Activated CD8-positive, alpha-beta memory T cell treated with anti-CD3 and anti-CD28 coated beads for 48 hours (primary cell): ENCODE results near the gene ZBTB1.

Source experiments
- DNase-seq, 3 experiments: peaks; one replicate each; pipeline ENCODE4 v3.0.0-alpha.2; 2020; ENCODE audit warnings: low read depth in 2 of 3, low spot score in 2 of 3

Gene ZBTB1

GRCh38 chr14:64504310-64504896 lies at the start of gene ZBTB1:
Gene ZBTB1, plus strand, starts transcription at chr14:64504770. Its CDS starts 16,735 bp downstream, at chr14:64521505.
- peak; percentile 69 to 81 (median 77) for DNase-seq

- no peak for DNase-seq
These were observed 45.0 kb upstream of the ZBTB1 start for GRCh38 chr14:64459405-64460136.

GRCh38 chr14:64461221-64461620 lies 43.3 kb upstream of the ZBTB1 start:
- no peak for DNase-seq

GRCh38 chr14:64463195-64463594 lies 41.4 kb upstream of the ZBTB1 start:
- no peak for DNase-seq

GRCh38 chr14:64463873-64464272 lies 40.7 kb upstream of the ZBTB1 start:
- DNase-seq = no peak

- DNase-seq = no peak
These were observed 39.9 kb upstream of the ZBTB1 start for GRCh38 chr14:64464651-64465050.

- DNase-seq = peak; percentile 17 to 36 (median 25)
These were observed 39.3 kb upstream of the ZBTB1 start, which contains the start of gene AKAP5 for GRCh38 chr14:64465191-64465822. Gene AKAP5, plus strand, starts transcription at chr14:64465499. Its CDS starts 2,896 bp downstream, at chr14:64468395.

- no peak for DNase-seq
These were observed 38.6 kb upstream of the ZBTB1 start for GRCh38 chr14:64465831-64466554.

- no peak for DNase-seq
These were observed 37.5 kb upstream of the ZBTB1 start for GRCh38 chr14:64467101-64467500.

GRCh38 chr14:64467566-64467965 lies 37.0 kb upstream of the ZBTB1 start:
- DNase-seq = no peak

- DNase-seq = no peak
These were observed 36.1 kb upstream of the ZBTB1 start for GRCh38 chr14:64468451-64468850.

GRCh38 chr14:64474041-64474440 lies 30.5 kb upstream of the ZBTB1 start:
- no peak for DNase-seq

- no peak for DNase-seq
These were observed 29.9 kb upstream of the ZBTB1 start for GRCh38 chr14:64474698-64475097.

GRCh38 chr14:64475585-64476273 lies 28.8 kb upstream of the ZBTB1 start:
- DNase-seq = no peak

- DNase-seq = no peak
These were observed 28.1 kb upstream of the ZBTB1 start for GRCh38 chr14:64476438-64476837.

GRCh38 chr14:64478634-64479250 lies 25.8 kb upstream of the ZBTB1 start:
- no peak for DNase-seq

GRCh38 chr14:64488590-64489099 lies 15.9 kb upstream of the ZBTB1 start:
- DNase-seq = no peak

- no peak for DNase-seq
These were observed 12.9 kb upstream of the ZBTB1 start for GRCh38 chr14:64491637-64492036.

GRCh38 chr14:64493455-64493854 lies 11.1 kb upstream of the ZBTB1 start:
- DNase-seq = no peak

GRCh38 chr14:64495252-64495651 lies 9.3 kb upstream of the ZBTB1 start:
- DNase-seq = no peak
